Measurements from ENCODE around the gene LHPP.
"Not testable (repeated sequence)": the region's sequence is repeated elsewhere in the genome, so short reads cannot be mapped to it uniquely, and the experiment has no call there.

The LHPP gene

GRCh38 chr10:124570646-124571045, 109.0 kb downstream of the LHPP start:
- DNase-seq (ENCODE audit: low read depth in 2 of 2), result no peak

- no peak for DNase-seq (ENCODE audit: low read depth in 2 of 2)
Observed at GRCh38 chr10:124572751-124573150, 111.1 kb downstream of the LHPP start.

GRCh38 chr10:124573726-124574455, 112.3 kb downstream of the LHPP start:
- no peak for DNase-seq (ENCODE audit: low read depth in 2 of 2)

- no peak for DNase-seq (ENCODE audit: low read depth in 2 of 2)
Observed at GRCh38 chr10:124574456-124575070, 112.9 kb downstream of the LHPP start.

GRCh38 chr10:124575107-124576035, 113.7 kb downstream of the LHPP start:
- DNase-seq (ENCODE audit: low read depth in 2 of 2), result no peak

GRCh38 chr10:124576526-124577420, 115.2 kb downstream of the LHPP start:
- DNase-seq (ENCODE audit: low read depth in 2 of 2), result no peak

- no peak for DNase-seq (ENCODE audit: low read depth in 2 of 2)
Observed at GRCh38 chr10:124577651-124578050, 116.0 kb downstream of the LHPP start.

GRCh38 chr10:124578231-124579010, 116.8 kb downstream of the LHPP start:
- no peak for DNase-seq (ENCODE audit: low read depth in 2 of 2)

GRCh38 chr10:124579011-124579399, 117.4 kb downstream of the LHPP start:
- DNase-seq (ENCODE audit: low read depth in 2 of 2), result no peak

- no peak for DNase-seq (ENCODE audit: low read depth in 2 of 2)
Observed at GRCh38 chr10:124586142-124586541, 124.5 kb downstream of the LHPP start.

GRCh38 chr10:124587811-124588211, 126.2 kb downstream of the LHPP start:
- DNase-seq (ENCODE audit: low read depth in 2 of 2), result no peak

GRCh38 chr10:124588341-124588735, 126.7 kb downstream of the LHPP start:
- DNase-seq (ENCODE audit: low read depth in 2 of 2), result not testable (repeated sequence)

GRCh38 chr10:124588736-124589490, 127.3 kb downstream of the LHPP start:
- DNase-seq (ENCODE audit: low read depth in 2 of 2), result no peak

- no peak for DNase-seq (ENCODE audit: low read depth in 2 of 2)
Observed at GRCh38 chr10:124589491-124590041, 127.9 kb downstream of the LHPP start.

GRCh38 chr10:124590216-124591122, 128.8 kb downstream of the LHPP start:
- DNase-seq (ENCODE audit: low read depth in 2 of 2), result no peak

- no peak for DNase-seq (ENCODE audit: low read depth in 2 of 2)
Observed at GRCh38 chr10:124591123-124591495, 129.5 kb downstream of the LHPP start.

- DNase-seq (ENCODE audit: low read depth in 2 of 2), result no peak
Observed at GRCh38 chr10:124592101-124592500, 130.5 kb downstream of the LHPP start.

GRCh38 chr10:124592736-124593430, 131.3 kb downstream of the LHPP start:
- no peak for DNase-seq (ENCODE audit: low read depth in 2 of 2)

Data from stimulated activated CD4-positive, alpha-beta T cell treated with anti-CD3 and anti-CD28 coated beads, Interleukin-15, amount 100 ng/mL, for 48 hours (primary cell).